HEK293 (cell line): Measurements from ENCODE around the gene SMTN.

Source experiments
- CTCF ChIA-PET: fragments of 350-600 bp; formaldehyde crosslinking; extraction: SDS; loops from one replicate; lab custom pipeline; 2021; ENCODE audit warnings: antibody characterized with exemption; lab: Yijun Ruan, JAX
- POLR2A ChIA-PET: fragments of 300-600 bp; formaldehyde crosslinking; extraction: SDS; loops from one replicate; lab custom pipeline; 2020; ENCODE audit warnings: antibody characterized with exemption, inconsistent platforms; lab: Yijun Ruan, JAX
- H3K27ac ChIP-seq: fragments of 200-500 bp; sonication (Bioruptor generic); 2 replicates; pipeline ENCODE4 v1.5.1; 2014; ENCODE audit warnings: low read depth, low read length, control low read depth, inconsistent platforms; ENCODE audit errors: extremely low read depth
- H3K36me3 ChIP-seq, 2 experiments: fragments of 200-500 bp in 1 of 2; sonication (Bioruptor generic) in 1 of 2; 1 replicate in 1 of 2; 2 replicates in 1 of 2; pipeline ENCODE4 v1.5.1; 2014 to 2017; ENCODE audit warnings: inconsistent platforms in 2 of 2, low read length in 2 of 2; ENCODE audit not compliant: control insufficient read depth in 2 of 2, insufficient read depth in 1 of 2
- H3K4me1 ChIP-seq: fragments of 200-500 bp; sonication (Bioruptor generic); 2 replicates; pipeline ENCODE4 v1.5.1; 2014; ENCODE audit warnings: mild to moderate bottlenecking, low read length, inconsistent platforms; ENCODE audit not compliant: control insufficient read depth, insufficient read depth
- H3K4me3 ChIP-seq: 2 replicates; pipeline ENCODE4 v1.5.1; 2011; ENCODE audit warnings: low read depth, mild to moderate bottlenecking, control low read depth, low read length, moderate library complexity
- H3K9me3 ChIP-seq: fragments of 200-500 bp; sonication (Bioruptor generic); 2 replicates; pipeline ENCODE4 v1.5.1; 2014; ENCODE audit warnings: low read depth, low read length, inconsistent platforms; ENCODE audit not compliant: control insufficient read depth, insufficient read depth
- ELK4 ChIP-seq: IDR thresholded peaks from 2 replicates; pipeline ENCODE4 v1.6.1; 2011; ENCODE audit warnings: mild to moderate bottlenecking, low read depth, low read length, borderline replicate concordance
- FEZF1 ChIP-seq: fragments of 450-650 bp; formaldehyde crosslinking; IDR thresholded peaks from 2 replicates; pipeline ENCODE4 v1.5.1; 2016; ENCODE audit warnings: missing biosample characterization, missing genetic modification characterization
- GLI2 ChIP-seq: fragments of 450-650 bp; formaldehyde crosslinking; IDR thresholded peaks from 2 replicates; pipeline ENCODE4; 2017; ENCODE audit warnings: missing biosample characterization, missing genetic modification characterization, low read depth, borderline replicate concordance
- KLF1 ChIP-seq: fragments of 450-650 bp; formaldehyde crosslinking; IDR thresholded peaks from 2 replicates; pipeline ENCODE4 v1.5.1; 2016; ENCODE audit warnings: missing biosample characterization, missing genetic modification characterization
- PRDM1 ChIP-seq: fragments of 450-650 bp; formaldehyde crosslinking; IDR thresholded peaks from 2 replicates; pipeline ENCODE4; 2016; ENCODE audit warnings: missing biosample characterization, missing genetic modification characterization
- SCRT1 ChIP-seq: fragments of 450-650 bp; formaldehyde crosslinking; IDR thresholded peaks from 2 replicates; pipeline ENCODE4 v1.5.1; 2016; ENCODE audit warnings: missing biosample characterization, missing genetic modification characterization, borderline replicate concordance
- SP7 ChIP-seq: fragments of 450-650 bp; formaldehyde crosslinking; IDR thresholded peaks from 2 replicates; pipeline ENCODE4 v1.5.1; 2016; ENCODE audit warnings: missing biosample characterization, missing genetic modification characterization
- ZBTB49 ChIP-seq: fragments of 450-650 bp; formaldehyde crosslinking; IDR thresholded peaks from 2 replicates; pipeline ENCODE4 v1.5.1; 2016; ENCODE audit warnings: missing biosample characterization, missing genetic modification characterization, low read depth
- ZBTB7A ChIP-seq: fragments of 450-650 bp; formaldehyde crosslinking; IDR thresholded peaks from 2 replicates; pipeline ENCODE4 v1.5.1; 2016; ENCODE audit warnings: low read depth, missing biosample characterization, missing genetic modification characterization
- ZEB2 ChIP-seq: fragments of 450-650 bp; formaldehyde crosslinking; IDR thresholded peaks from 2 replicates; pipeline ENCODE4 v1.5.1; 2016; ENCODE audit warnings: missing biosample characterization, missing genetic modification characterization
- ZFP37 ChIP-seq: fragments of 450-650 bp; formaldehyde crosslinking; IDR thresholded peaks from 2 replicates; pipeline ENCODE4 v1.5.1; 2016; ENCODE audit warnings: missing biosample characterization, missing genetic modification characterization
- ZNF324 ChIP-seq: fragments of 450-650 bp; formaldehyde crosslinking; IDR thresholded peaks from 2 replicates; pipeline ENCODE4 v1.5.1; 2016; ENCODE audit warnings: missing biosample characterization, missing genetic modification characterization
- ZNF596 ChIP-seq: fragments of 450-650 bp; IDR thresholded peaks from 2 replicates; pipeline ENCODE4 v1.5.0; 2018; ENCODE audit warnings: missing biosample characterization, mild to moderate bottlenecking, missing genetic modification characterization, moderate library complexity
- ZNF629 ChIP-seq: fragments of 450-650 bp; formaldehyde crosslinking; IDR thresholded peaks from 2 replicates; pipeline ENCODE4 v1.5.1; 2017; ENCODE audit warnings: missing biosample characterization, missing genetic modification characterization
- ZNF660 ChIP-seq: fragments of 450-650 bp; IDR thresholded peaks from 2 replicates; pipeline ENCODE4 v1.5.1; 2018; ENCODE audit warnings: missing biosample characterization, mild to moderate bottlenecking, missing genetic modification characterization
- ZNF707 ChIP-seq: fragments of 450-650 bp; formaldehyde crosslinking; IDR thresholded peaks from 2 replicates; pipeline ENCODE4 v1.5.1; 2016; ENCODE audit warnings: missing biosample characterization, missing genetic modification characterization
- ZNF837 ChIP-seq: fragments of 450-650 bp; formaldehyde crosslinking; IDR thresholded peaks from 2 replicates; pipeline ENCODE4 v1.5.1; 2016; ENCODE audit warnings: missing biosample characterization, missing genetic modification characterization
- ZSCAN23 ChIP-seq: fragments of 450-650 bp; formaldehyde crosslinking; IDR thresholded peaks from 2 replicates; pipeline ENCODE4 v1.5.1; 2016; ENCODE audit warnings: missing biosample characterization, missing genetic modification characterization
- ZSCAN5A ChIP-seq: fragments of 450-650 bp; formaldehyde crosslinking; IDR thresholded peaks from 2 replicates; pipeline ENCODE4 v1.5.1; 2016; ENCODE audit warnings: missing biosample characterization, missing genetic modification characterization
- TF ChIP-seq, protein P1 (sequence below): fragments of 450-650 bp; formaldehyde crosslinking; IDR thresholded peaks from 2 replicates; pipeline ENCODE4 v1.5.1; 2017; ENCODE audit warnings: missing biosample characterization, missing genetic modification characterization

The SMTN gene

GRCh38 chr22:31153357-31153756 is 72.2 kb downstream of the SMTN start:
- POLR2A ChIA-PET, result interaction anchor here (0.7 kb wide), 1 partner anchor 108 kb away, joined by 4 read pairs; no protein-coding TSS in a partner anchor
- no peak for TF ChIP-seq SP7
- no peak for TF ChIP-seq PRDM1 (tag by site-specific recombination)
- TF ChIP-seq ZBTB49 (tag by site-specific recombination), result no peak
- no peak for TF ChIP-seq ZNF596
- no peak for TF ChIP-seq FEZF1 (tag by site-specific recombination)
- TF ChIP-seq ELK4, result no peak
- no peak for TF ChIP-seq ZFP37 (tag by site-specific recombination)
- no peak for TF ChIP-seq SCRT1 (tag by site-specific recombination)
- no peak for TF ChIP-seq ZBTB7A (tag by site-specific recombination)
- TF ChIP-seq KLF1 (tag by site-specific recombination), result no peak
- no peak for TF ChIP-seq ZNF629 (tag by site-specific recombination)
- TF ChIP-seq ZEB2, result no peak
- TF ChIP-seq ZNF837 (tag by site-specific recombination), result no peak
- no peak for TF ChIP-seq ZSCAN5A (tag by site-specific recombination)
- TF ChIP-seq GLI2 (tag by site-specific recombination), result no peak
- TF ChIP-seq ZNF660 (tag by site-specific recombination), result no peak
- no peak for TF ChIP-seq ZNF324 (tag by site-specific recombination)
- TF ChIP-seq, protein P1, sequence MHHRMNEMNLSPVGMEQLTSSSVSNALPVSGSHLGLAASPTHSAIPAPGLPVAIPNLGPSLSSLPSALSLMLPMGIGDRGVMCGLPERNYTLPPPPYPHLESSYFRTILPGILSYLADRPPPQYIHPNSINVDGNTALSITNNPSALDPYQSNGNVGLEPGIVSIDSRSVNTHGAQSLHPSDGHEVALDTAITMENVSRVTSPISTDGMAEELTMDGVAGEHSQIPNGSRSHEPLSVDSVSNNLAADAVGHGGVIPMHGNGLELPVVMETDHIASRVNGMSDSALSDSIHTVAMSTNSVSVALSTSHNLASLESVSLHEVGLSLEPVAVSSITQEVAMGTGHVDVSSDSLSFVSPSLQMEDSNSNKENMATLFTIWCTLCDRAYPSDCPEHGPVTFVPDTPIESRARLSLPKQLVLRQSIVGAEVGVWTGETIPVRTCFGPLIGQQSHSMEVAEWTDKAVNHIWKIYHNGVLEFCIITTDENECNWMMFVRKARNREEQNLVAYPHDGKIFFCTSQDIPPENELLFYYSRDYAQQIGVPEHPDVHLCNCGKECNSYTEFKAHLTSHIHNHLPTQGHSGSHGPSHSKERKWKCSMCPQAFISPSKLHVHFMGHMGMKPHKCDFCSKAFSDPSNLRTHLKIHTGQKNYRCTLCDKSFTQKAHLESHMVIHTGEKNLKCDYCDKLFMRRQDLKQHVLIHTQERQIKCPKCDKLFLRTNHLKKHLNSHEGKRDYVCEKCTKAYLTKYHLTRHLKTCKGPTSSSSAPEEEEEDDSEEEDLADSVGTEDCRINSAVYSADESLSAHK, result no peak
- TF ChIP-seq ZNF707 (tag by site-specific recombination), result no peak
- TF ChIP-seq ZSCAN23 (tag by site-specific recombination), result no peak
- H3K4me3 ChIP-seq, result no peak overlapping the region
- H3K27ac ChIP-seq, result no peak overlapping the region
- CTCF ChIA-PET, result interaction anchor here (0.7 to 3.1 kb wide), 4 partner anchors 45 to 390 kb away, joined by 3 to 17 read pairs (median 3); partner anchors contain the start of gene SELENOM
- H3K9me3 ChIP-seq, result no peaks in the 10 kb centered on the region
- no peaks in the 10 kb centered on the region for H3K4me1 ChIP-seq
- no peaks in the 10 kb centered on the region for H3K36me3 ChIP-seq
